ENCODE measurements around the gene IVL. TPM values are rescaled to one million over a fixed set of nuclear protein-coding genes. Genes with fewer than 3 reads are reported as not detected.

IVL gene
- total RNA-seq, 2 experiments from 2014 or later: not detected

Other genes with a start within 250 kb of the IVL start
- not detected for gene LCE2D, start 245.2 kb upstream of the IVL start, total RNA-seq
- not detected for gene LCE2C, start 233.3 kb upstream of the IVL start, total RNA-seq
- not detected for gene LCE2B, start 222.4 kb upstream of the IVL start, total RNA-seq
- gene LCE2A, start 210.2 kb upstream of the IVL start, total RNA-seq: not detected
- gene LCE4A, start 200.4 kb upstream of the IVL start, total RNA-seq: not detected
- not detected for gene KPRP, start 150.5 kb upstream of the IVL start, total RNA-seq
- not detected for gene LCE1F, start 133.4 kb upstream of the IVL start, total RNA-seq
- not detected for gene LCE1E, start 122.3 kb upstream of the IVL start, total RNA-seq
- gene LCE1D, start 111.8 kb upstream of the IVL start, total RNA-seq: not detected
- gene LCE1C, start 101.9 kb upstream of the IVL start, total RNA-seq: not detected
- gene LCE1B, start 96.6 kb upstream of the IVL start, total RNA-seq: not detected
- not detected for gene LCE1A, start 81.1 kb upstream of the IVL start, total RNA-seq
- not detected for gene LCE6A, start 65.7 kb upstream of the IVL start, total RNA-seq
- gene LCE7A, start 48.5 kb upstream of the IVL start, total RNA-seq: not detected
- not detected for gene SMCP, start 30.2 kb upstream of the IVL start, total RNA-seq
- not detected for gene SPRR5, start 38.7 kb downstream of the IVL start, total RNA-seq
- gene SPRR4, start 62.1 kb downstream of the IVL start, total RNA-seq: not detected
- not detected for gene SPRR1A, start 75.5 kb downstream of the IVL start, total RNA-seq
- not detected for gene SPRR3, start 93.2 kb downstream of the IVL start, total RNA-seq
- gene SPRR1B, start 122.7 kb downstream of the IVL start, total RNA-seq: not detected
- gene SPRR2D, start 132.6 kb downstream of the IVL start, total RNA-seq: not detected
- gene SPRR2A, start 149.0 kb downstream of the IVL start, total RNA-seq: not detected
- not detected for gene SPRR2B, start 163.1 kb downstream of the IVL start, total RNA-seq
- gene SPRR2E, start 186.0 kb downstream of the IVL start, total RNA-seq: not detected
- not detected for gene SPRR2F, start 205.0 kb downstream of the IVL start, total RNA-seq
- gene SPRR2G, start 242.3 kb downstream of the IVL start, total RNA-seq: not detected